ENCODE data around the gene GBGT1. TPM values are rescaled to one million over a fixed set of nuclear protein-coding genes. Genes with fewer than 3 reads are reported as not detected.

The GBGT1 gene
- total and polyA plus RNA-seq, 9 donors: 3.9 to 43.3 (median 20.8) TPM

DNA sequence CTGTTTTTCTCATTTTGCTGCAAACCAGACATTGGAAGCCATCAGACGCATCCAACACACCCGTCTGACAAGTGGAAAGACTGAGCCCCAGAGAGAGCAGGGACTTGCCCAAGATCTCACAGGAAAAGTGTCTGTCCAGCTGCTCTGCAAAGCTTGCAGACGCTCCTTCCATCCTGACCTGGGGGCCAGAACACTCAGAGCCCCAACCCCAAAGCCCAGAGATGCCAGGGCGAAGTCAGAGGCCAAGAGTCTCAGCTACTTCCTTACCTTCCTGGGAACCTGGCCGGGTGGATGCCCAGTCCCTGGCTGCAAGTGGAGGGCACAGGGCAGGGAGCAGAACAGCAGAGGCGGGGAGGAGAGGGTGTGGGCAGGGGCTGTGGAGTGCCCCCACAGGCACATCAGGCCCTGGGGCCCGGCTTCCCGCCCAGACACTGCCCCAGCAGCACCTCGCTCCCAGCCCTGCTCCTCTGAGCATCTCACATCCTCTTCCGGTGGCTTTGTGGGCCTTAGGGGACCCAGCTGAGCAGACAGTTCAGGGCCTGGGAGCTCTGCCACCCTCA, 32.9 kb downstream of the GBGT1 start:
- TF ChIP-seq POLR2A (IDR thresholded peaks at IDR 0.05) (no peak), EP300 (IDR thresholded peaks at IDR 0.05) (no peak)
- TF ChIP-seq, protein P1, sequence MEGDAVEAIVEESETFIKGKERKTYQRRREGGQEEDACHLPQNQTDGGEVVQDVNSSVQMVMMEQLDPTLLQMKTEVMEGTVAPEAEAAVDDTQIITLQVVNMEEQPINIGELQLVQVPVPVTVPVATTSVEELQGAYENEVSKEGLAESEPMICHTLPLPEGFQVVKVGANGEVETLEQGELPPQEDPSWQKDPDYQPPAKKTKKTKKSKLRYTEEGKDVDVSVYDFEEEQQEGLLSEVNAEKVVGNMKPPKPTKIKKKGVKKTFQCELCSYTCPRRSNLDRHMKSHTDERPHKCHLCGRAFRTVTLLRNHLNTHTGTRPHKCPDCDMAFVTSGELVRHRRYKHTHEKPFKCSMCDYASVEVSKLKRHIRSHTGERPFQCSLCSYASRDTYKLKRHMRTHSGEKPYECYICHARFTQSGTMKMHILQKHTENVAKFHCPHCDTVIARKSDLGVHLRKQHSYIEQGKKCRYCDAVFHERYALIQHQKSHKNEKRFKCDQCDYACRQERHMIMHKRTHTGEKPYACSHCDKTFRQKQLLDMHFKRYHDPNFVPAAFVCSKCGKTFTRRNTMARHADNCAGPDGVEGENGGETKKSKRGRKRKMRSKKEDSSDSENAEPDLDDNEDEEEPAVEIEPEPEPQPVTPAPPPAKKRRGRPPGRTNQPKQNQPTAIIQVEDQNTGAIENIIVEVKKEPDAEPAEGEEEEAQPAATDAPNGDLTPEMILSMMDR (IDR thresholded peaks at IDR 0.05): no peak
- H3K4me1 ChIP-seq (ENCODE audit: insufficient read depth): peaks cover 37% of the 10 kb centered on the region

DNA sequence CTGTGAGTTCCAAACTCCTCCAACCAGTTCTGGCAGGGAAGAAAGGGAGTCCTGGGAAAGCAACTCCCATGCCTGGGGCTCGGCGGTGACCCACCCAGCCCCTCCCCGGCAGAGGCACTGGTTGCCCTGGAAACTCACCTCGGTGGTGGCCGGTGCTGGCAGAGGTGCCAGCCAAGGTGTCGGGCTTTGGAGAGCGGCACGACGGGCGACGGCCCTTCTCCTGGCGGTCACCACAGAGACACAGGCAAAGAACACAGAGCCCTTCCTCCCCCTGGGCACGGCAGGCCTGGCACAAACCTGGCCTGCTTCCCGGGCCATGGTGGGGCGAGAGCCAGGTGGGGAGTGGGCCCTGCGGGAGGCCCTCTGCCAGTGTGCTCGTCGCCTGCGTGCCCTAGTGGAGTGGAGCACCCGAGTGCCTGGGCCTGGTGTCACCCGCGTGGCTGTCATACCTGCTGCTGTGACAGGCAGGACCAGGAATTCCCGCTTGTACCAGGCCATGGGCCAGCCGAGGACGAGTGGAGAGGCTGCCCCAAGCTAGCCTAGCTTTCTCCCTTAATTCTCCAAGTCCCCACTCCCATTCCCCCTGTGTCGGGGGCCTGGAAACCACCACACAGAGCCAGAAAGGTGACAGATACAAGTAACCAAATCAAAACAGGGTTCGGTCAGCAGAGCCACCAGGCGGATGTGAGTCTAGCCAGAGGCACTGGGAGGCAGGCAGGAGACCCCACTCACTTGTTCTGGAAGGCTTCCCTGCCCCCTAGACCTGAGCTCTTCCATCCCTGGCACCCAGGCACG, 34.5 kb downstream of the GBGT1 start:
- Histone ChIP-seq H3K4me1 (ENCODE audit: insufficient read depth) (peaks cover 28% of the 10 kb centered on the region), H3K4me3 (no peak overlapping the region), H3K27ac (no peak overlapping the region), H3K36me3 (no peaks in the 10 kb centered on the region), H3K27me3 (no peaks in the 10 kb centered on the region), H3K9me3 (no peaks in the 10 kb centered on the region)
- 83 to 90% (median 89%) methylated on average over 21 to 29 of the region's 29 CpGs for WGBS, 3 donors
- no peak for TF ChIP-seq EP300 (IDR thresholded peaks at IDR 0.05)
- DNase-seq: no peak
- intact Hi-C loops (cut with DNase I): no loop called here

More for the DNA sequence above, 32.9 kb downstream of the GBGT1 start:
- H3K36me3 ChIP-seq: no peaks in the 10 kb centered on the region
- no peak overlapping the region for H3K4me3 ChIP-seq
- DNase-seq: no peak
- no peaks in the 10 kb centered on the region for H3K27me3 ChIP-seq
- H3K9me3 ChIP-seq: no peaks in the 10 kb centered on the region
- intact Hi-C loops (cut with DNase I): no loop called here
- H3K27ac ChIP-seq: no peak overlapping the region
- WGBS, 3 donors: 93 to 97% (median 95%) methylated on average over 9 to 10 of the region's 10 CpGs

DNA sequence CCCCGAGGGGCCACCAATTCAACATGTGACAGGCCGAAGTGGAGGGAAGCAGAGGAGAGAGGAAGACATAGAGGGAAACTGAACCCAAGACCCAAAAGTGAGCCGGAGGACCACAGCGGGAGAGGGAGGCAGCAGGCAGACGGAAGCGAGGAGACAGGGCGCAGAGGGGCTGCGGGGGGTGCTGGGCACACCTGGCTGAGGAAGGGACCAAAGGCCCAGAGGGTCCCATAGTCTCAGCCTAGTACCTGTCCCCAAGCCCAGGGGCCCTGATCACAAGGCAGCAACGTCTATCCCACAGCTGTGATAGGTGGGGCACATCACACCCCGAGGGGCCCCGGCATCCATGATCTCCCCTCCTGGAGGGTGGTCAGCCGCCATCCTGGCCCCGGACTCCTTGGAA, 35.6 kb downstream of the GBGT1 start:
- intact Hi-C loops (cut with DNase I): no loop called here
- Histone ChIP-seq H3K36me3 (no peaks in the 10 kb centered on the region), H3K27ac (no peak overlapping the region), H3K4me3 (no peak overlapping the region), H3K4me1 (ENCODE audit: insufficient read depth) (peaks cover 18% of the 10 kb centered on the region), H3K9me3 (no peaks in the 10 kb centered on the region), H3K27me3 (no peaks in the 10 kb centered on the region)
- DNase-seq: no peak
- WGBS, 3 donors: 90 to 94% (median 93%) methylated on average over 12 to 13 of the region's 13 CpGs
- TF ChIP-seq POLR2A (IDR thresholded peaks at IDR 0.05) (no peak), EP300 (IDR thresholded peaks at IDR 0.05) (no peak)
- TF ChIP-seq, protein P1 (IDR thresholded peaks at IDR 0.05): no peak

DNA sequence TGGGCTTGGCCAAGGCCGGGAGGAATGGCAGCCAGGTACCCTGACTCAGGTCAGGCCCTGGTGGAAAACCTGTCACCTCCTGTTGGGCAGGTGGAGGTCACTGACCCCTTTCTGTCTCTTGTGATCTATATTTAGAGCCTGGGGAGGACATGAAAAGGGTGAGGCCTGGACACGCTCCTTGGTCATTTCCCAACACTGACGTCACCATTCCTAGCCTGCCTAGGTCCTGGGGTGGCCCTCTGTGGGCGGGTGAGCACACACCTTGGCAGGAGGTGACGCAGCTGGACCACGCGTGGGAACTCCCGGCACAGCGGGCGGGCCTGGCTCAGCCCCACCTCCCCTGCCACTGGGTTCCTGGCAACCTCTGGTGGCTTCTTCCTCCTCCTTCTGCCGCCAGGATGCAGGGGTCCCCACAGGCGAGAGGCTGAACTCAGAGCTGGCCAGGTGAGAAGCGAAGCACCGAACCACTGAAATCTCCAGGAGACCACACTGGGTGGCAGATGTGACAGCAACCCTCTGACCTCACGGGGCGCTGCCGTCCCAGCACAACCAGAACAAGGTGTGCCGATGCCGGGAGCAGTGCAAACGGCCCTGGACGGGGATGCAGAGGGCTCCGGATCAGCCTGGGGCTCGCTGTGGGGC, 36.3 kb downstream of the GBGT1 start:
- Histone ChIP-seq H3K36me3 (no peaks in the 10 kb centered on the region), H3K4me3 (no peak overlapping the region), H3K27ac (peak overlapping the region in 1 of 2 donors; percentile 74), H3K27me3 (no peaks in the 10 kb centered on the region), H3K9me3 (no peaks in the 10 kb centered on the region), H3K4me1 (ENCODE audit: insufficient read depth) (peaks cover 17% of the 10 kb centered on the region)
- peak in 2 of 5 donors; percentile 54 to 60 for DNase-seq
- 93 to 96% (median 95%) methylated on average over 21 to 23 of the region's 23 CpGs for WGBS, 3 donors
- intact Hi-C loops (cut with DNase I): no loop called here
- TF ChIP-seq EP300 (IDR thresholded peaks at IDR 0.05) (no peak), POLR2A (IDR thresholded peaks at IDR 0.05) (no peak)
- TF ChIP-seq, protein P1 (IDR thresholded peaks at IDR 0.05): no peak
